TTC549 (cell line): ENCODE results near the gene PEX10.

Experiments used
- FAIRE-seq: peaks from 2 replicates; lab custom pipeline; 2012; peaks lifted over from hg19 to GRCh38; lab: Jason Lieb, UNC

The PEX10 gene

GRCh38 chr1:2422523-2422922 is 10.2 kb upstream of the PEX10 start:
- FAIRE-seq = no peak

GRCh38 chr1:2419416-2419815 is 7.1 kb upstream of the PEX10 start:
- FAIRE-seq = no peak

- FAIRE-seq = no peak
These were observed 6.5 kb upstream of the PEX10 start for GRCh38 chr1:2418791-2419320.

- FAIRE-seq = no peak
These were observed 5.5 kb upstream of the PEX10 start for GRCh38 chr1:2417833-2418225.

GRCh38 chr1:2417083-2417832 is 4.9 kb upstream of the PEX10 start:
- FAIRE-seq = no peak

GRCh38 chr1:2416403-2416802 is 4.0 kb upstream of the PEX10 start:
- FAIRE-seq = no peak

GRCh38 chr1:2415801-2416208 is 3.4 kb upstream of the PEX10 start:
- no peak for FAIRE-seq

GRCh38 chr1:2415337-2415736 is 3.0 kb upstream of the PEX10 start:
- no peak for FAIRE-seq

GRCh38 chr1:2414297-2414958 is 2.1 kb upstream of the PEX10 start:
- FAIRE-seq = no peak

GRCh38 chr1:2413495-2414296 is 1.3 kb upstream of the PEX10 start:
- no peak for FAIRE-seq

GRCh38 chr1:2412773-2413494 is 570 bp upstream of the PEX10 start:
- FAIRE-seq = no peak

GRCh38 chr1:2411801-2412394 is 466 bp downstream of the PEX10 start:
- no peak for FAIRE-seq

GRCh38 chr1:2409745-2410144 is 2.6 kb downstream of the PEX10 start:
- FAIRE-seq = no peak

- no peak for FAIRE-seq
These were observed 3.5 kb downstream of the PEX10 start for GRCh38 chr1:2408859-2409276.

GRCh38 chr1:2408456-2408855 is 3.9 kb downstream of the PEX10 start:
- no peak for FAIRE-seq

GRCh38 chr1:2407991-2408275 is 4.4 kb downstream of the PEX10 start:
- no peak for FAIRE-seq

- no peak for FAIRE-seq
These were observed 5.0 kb downstream of the PEX10 start for GRCh38 chr1:2407166-2407990.

GRCh38 chr1:2406451-2407041 is 5.8 kb downstream of the PEX10 start:
- FAIRE-seq = no peak

- FAIRE-seq = no peak
These were observed 6.6 kb downstream of the PEX10 start for GRCh38 chr1:2405588-2406295.

- FAIRE-seq = no peak
These were observed 7.4 kb downstream of the PEX10 start for GRCh38 chr1:2404890-2405511.
